HEK293 (cell line): ENCODE results near the gene CHCHD6.

ENCODE experiments used
- ZNF157 ChIP-seq: fragments of 450-650 bp; formaldehyde crosslinking; IDR thresholded peaks from 2 replicates; pipeline ENCODE4 v1.5.1; 2016; ENCODE audit warnings: missing biosample characterization, missing genetic modification characterization
- ZNF654 ChIP-seq: fragments of 450-650 bp; formaldehyde crosslinking; IDR thresholded peaks from 2 replicates; pipeline ENCODE4 v1.5.1; 2016; ENCODE audit warnings: low read depth, missing biosample characterization, missing genetic modification characterization
- ZNF747 ChIP-seq: fragments of 450-650 bp; formaldehyde crosslinking; IDR thresholded peaks from 2 replicates; pipeline ENCODE4 v1.5.1; 2016; ENCODE audit warnings: missing biosample characterization, missing genetic modification characterization
- TF ChIP-seq, protein P1 (sequence below): fragments of 450-650 bp; formaldehyde crosslinking; IDR thresholded peaks from 2 replicates; pipeline ENCODE4 v1.5.1; 2016; ENCODE audit warnings: missing biosample characterization, missing genetic modification characterization
- TF ChIP-seq, protein P2 (sequence below): fragments of 450-650 bp; formaldehyde crosslinking; IDR thresholded peaks from 2 replicates; pipeline ENCODE4 v1.5.1; 2016; ENCODE audit warnings: missing biosample characterization, missing genetic modification characterization
- TF ChIP-seq, protein P3 (sequence below): fragments of 450-650 bp; formaldehyde crosslinking; IDR thresholded peaks from 2 replicates; pipeline ENCODE4 v1.5.1; 2016; ENCODE audit warnings: missing biosample characterization, missing genetic modification characterization

DNA sequence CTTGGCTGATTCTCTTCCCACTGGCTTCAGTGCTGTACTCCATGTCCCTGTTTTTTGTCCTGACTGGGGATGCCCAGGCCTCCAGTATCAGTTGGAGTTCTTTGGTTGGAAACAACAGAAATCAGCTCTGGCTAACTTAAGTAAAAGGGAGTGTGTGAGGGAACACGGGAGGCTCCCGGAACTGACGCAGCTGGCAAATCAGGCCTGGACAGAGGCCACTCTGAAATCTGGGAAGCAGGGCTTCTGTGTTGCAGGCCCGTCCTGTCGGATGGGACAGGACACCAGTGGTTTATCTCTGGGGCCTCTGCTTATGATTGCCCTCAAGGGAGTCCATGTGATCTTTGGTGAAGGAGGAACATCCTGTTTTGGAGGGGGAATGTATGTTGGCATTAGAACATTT lies 124.3 kb downstream of the CHCHD6 start:
- TF ChIP-seq ZNF654 (no peak), ZNF747 (no peak), ZNF157 (tag by site-specific recombination) (no peak)
- TF ChIP-seq, protein P1, sequence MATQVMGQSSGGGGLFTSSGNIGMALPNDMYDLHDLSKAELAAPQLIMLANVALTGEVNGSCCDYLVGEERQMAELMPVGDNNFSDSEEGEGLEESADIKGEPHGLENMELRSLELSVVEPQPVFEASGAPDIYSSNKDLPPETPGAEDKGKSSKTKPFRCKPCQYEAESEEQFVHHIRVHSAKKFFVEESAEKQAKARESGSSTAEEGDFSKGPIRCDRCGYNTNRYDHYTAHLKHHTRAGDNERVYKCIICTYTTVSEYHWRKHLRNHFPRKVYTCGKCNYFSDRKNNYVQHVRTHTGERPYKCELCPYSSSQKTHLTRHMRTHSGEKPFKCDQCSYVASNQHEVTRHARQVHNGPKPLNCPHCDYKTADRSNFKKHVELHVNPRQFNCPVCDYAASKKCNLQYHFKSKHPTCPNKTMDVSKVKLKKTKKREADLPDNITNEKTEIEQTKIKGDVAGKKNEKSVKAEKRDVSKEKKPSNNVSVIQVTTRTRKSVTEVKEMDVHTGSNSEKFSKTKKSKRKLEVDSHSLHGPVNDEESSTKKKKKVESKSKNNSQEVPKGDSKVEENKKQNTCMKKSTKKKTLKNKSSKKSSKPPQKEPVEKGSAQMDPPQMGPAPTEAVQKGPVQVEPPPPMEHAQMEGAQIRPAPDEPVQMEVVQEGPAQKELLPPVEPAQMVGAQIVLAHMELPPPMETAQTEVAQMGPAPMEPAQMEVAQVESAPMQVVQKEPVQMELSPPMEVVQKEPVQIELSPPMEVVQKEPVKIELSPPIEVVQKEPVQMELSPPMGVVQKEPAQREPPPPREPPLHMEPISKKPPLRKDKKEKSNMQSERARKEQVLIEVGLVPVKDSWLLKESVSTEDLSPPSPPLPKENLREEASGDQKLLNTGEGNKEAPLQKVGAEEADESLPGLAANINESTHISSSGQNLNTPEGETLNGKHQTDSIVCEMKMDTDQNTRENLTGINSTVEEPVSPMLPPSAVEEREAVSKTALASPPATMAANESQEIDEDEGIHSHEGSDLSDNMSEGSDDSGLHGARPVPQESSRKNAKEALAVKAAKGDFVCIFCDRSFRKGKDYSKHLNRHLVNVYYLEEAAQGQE (tag by site-specific recombination), result no peak
- TF ChIP-seq, protein P2, sequence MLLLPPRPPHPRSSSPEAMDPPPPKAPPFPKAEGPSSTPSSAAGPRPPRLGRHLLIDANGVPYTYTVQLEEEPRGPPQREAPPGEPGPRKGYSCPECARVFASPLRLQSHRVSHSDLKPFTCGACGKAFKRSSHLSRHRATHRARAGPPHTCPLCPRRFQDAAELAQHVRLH (tag by site-specific recombination), result no peak
- TF ChIP-seq, protein P3, sequence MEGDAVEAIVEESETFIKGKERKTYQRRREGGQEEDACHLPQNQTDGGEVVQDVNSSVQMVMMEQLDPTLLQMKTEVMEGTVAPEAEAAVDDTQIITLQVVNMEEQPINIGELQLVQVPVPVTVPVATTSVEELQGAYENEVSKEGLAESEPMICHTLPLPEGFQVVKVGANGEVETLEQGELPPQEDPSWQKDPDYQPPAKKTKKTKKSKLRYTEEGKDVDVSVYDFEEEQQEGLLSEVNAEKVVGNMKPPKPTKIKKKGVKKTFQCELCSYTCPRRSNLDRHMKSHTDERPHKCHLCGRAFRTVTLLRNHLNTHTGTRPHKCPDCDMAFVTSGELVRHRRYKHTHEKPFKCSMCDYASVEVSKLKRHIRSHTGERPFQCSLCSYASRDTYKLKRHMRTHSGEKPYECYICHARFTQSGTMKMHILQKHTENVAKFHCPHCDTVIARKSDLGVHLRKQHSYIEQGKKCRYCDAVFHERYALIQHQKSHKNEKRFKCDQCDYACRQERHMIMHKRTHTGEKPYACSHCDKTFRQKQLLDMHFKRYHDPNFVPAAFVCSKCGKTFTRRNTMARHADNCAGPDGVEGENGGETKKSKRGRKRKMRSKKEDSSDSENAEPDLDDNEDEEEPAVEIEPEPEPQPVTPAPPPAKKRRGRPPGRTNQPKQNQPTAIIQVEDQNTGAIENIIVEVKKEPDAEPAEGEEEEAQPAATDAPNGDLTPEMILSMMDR (tag by site-specific recombination), result no peak
